GM23338 (cell line): ENCODE measurements around the gene CDH18.

Experiments used
- CREB1 ChIP-seq: fragments of 250-450 bp; sonication (Bioruptor Pico); IDR thresholded peaks from 2 replicates; pipeline ENCODE4 v1.5.0; 2020; ENCODE audit warnings: low read depth, mild to moderate bottlenecking, moderate library complexity
- EZH2 ChIP-seq: fragments of 200-600 bp; sonication (generic); IDR thresholded peaks from one replicate; pipeline ENCODE4 v1.8.0; 2017; ENCODE audit warnings: antibody characterized with exemption, mild to moderate bottlenecking, low read depth; ENCODE audit not compliant: unreplicated experiment
- EZH2phosphoT487 ChIP-seq: fragments of 200-600 bp; sonication (generic); IDR thresholded peaks from one replicate; pipeline ENCODE4 v1.8.1; 2018; ENCODE audit warnings: antibody characterized with exemption; ENCODE audit not compliant: unreplicated experiment
- NANOG ChIP-seq: IDR thresholded peaks from 2 replicates; pipeline ENCODE4 v1.6.1; 2016; ENCODE audit warnings: antibody characterized with exemption, borderline replicate concordance
- POLR2AphosphoS5 ChIP-seq: IDR thresholded peaks from 2 replicates; pipeline ENCODE4 v1.6.1; 2016; ENCODE audit warnings: antibody characterized with exemption, low read depth
- STAT1 ChIP-seq: IDR thresholded peaks from one replicate; pipeline ENCODE4 v1.6.1; 2016; ENCODE audit warnings: antibody characterized with exemption; ENCODE audit not compliant: unreplicated experiment
- ZNF114 ChIP-seq: fragments of 250-450 bp; sonication (Bioruptor Pico); IDR thresholded peaks from 2 replicates; pipeline ENCODE4 v1.5.0; 2020; ENCODE audit warnings: mild to moderate bottlenecking, moderate library complexity
- ZNF331 ChIP-seq: fragments of 250-450 bp; sonication (Bioruptor Pico); IDR thresholded peaks from 2 replicates; pipeline ENCODE4 v1.5.0; 2020; ENCODE audit warnings: low read depth, mild to moderate bottlenecking, moderate library complexity
- TF ChIP-seq, protein P1 (sequence below), 2 experiments: fragments of 200-600 bp in 1 of 2; sonication (generic) in 1 of 2; conservative IDR thresholded peaks; 2 replicates each; pipeline versions ENCODE4 v1.5.1 to v1.6.1; 2016 to 2017; ENCODE audit warnings: antibody characterized with exemption in 2 of 2, low read depth in 2 of 2, mild to moderate bottlenecking in 2 of 2, moderate library complexity in 1 of 2
- TF ChIP-seq, protein P2 (sequence below): IDR thresholded peaks from one replicate; pipeline ENCODE4 v1.6.1; 2018; ENCODE audit warnings: antibody characterized with exemption; ENCODE audit not compliant: unreplicated experiment
- TF ChIP-seq, protein P3 (sequence below): IDR thresholded peaks from 2 replicates; pipeline ENCODE4 v1.6.1; 2016; ENCODE audit warnings: antibody characterized with exemption

DNA sequence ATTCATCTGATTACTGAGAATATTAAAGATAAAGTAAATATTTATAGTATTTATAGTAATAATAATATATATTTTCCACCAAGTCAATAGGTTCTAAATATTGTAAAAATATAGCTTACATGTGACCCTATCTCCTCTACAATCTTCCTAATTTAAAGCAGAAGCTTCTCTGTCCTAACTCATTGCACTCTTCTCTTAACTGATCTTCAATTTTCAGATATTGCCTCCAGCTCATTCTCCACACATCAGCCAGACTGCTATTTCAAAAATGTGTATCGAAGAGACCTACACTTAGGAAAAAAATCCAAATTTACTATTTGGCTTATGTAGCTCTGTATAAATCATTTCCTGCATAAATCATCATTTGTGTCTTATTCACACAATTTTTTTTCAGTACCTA is 47.8 kb downstream of the CDH18 start:
- TF ChIP-seq POLR2AphosphoS5: no peak
- TF ChIP-seq EZH2: no peak
- no peak for TF ChIP-seq NANOG
- TF ChIP-seq, protein P1, sequence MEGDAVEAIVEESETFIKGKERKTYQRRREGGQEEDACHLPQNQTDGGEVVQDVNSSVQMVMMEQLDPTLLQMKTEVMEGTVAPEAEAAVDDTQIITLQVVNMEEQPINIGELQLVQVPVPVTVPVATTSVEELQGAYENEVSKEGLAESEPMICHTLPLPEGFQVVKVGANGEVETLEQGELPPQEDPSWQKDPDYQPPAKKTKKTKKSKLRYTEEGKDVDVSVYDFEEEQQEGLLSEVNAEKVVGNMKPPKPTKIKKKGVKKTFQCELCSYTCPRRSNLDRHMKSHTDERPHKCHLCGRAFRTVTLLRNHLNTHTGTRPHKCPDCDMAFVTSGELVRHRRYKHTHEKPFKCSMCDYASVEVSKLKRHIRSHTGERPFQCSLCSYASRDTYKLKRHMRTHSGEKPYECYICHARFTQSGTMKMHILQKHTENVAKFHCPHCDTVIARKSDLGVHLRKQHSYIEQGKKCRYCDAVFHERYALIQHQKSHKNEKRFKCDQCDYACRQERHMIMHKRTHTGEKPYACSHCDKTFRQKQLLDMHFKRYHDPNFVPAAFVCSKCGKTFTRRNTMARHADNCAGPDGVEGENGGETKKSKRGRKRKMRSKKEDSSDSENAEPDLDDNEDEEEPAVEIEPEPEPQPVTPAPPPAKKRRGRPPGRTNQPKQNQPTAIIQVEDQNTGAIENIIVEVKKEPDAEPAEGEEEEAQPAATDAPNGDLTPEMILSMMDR (conservative IDR thresholded peaks at IDR 0.05; ENCODE audit: low read depth in 2 of 2): no peak
- TF ChIP-seq, protein P2, sequence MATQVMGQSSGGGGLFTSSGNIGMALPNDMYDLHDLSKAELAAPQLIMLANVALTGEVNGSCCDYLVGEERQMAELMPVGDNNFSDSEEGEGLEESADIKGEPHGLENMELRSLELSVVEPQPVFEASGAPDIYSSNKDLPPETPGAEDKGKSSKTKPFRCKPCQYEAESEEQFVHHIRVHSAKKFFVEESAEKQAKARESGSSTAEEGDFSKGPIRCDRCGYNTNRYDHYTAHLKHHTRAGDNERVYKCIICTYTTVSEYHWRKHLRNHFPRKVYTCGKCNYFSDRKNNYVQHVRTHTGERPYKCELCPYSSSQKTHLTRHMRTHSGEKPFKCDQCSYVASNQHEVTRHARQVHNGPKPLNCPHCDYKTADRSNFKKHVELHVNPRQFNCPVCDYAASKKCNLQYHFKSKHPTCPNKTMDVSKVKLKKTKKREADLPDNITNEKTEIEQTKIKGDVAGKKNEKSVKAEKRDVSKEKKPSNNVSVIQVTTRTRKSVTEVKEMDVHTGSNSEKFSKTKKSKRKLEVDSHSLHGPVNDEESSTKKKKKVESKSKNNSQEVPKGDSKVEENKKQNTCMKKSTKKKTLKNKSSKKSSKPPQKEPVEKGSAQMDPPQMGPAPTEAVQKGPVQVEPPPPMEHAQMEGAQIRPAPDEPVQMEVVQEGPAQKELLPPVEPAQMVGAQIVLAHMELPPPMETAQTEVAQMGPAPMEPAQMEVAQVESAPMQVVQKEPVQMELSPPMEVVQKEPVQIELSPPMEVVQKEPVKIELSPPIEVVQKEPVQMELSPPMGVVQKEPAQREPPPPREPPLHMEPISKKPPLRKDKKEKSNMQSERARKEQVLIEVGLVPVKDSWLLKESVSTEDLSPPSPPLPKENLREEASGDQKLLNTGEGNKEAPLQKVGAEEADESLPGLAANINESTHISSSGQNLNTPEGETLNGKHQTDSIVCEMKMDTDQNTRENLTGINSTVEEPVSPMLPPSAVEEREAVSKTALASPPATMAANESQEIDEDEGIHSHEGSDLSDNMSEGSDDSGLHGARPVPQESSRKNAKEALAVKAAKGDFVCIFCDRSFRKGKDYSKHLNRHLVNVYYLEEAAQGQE: no peak
- TF ChIP-seq STAT1: no peak
- TF ChIP-seq, protein P3, sequence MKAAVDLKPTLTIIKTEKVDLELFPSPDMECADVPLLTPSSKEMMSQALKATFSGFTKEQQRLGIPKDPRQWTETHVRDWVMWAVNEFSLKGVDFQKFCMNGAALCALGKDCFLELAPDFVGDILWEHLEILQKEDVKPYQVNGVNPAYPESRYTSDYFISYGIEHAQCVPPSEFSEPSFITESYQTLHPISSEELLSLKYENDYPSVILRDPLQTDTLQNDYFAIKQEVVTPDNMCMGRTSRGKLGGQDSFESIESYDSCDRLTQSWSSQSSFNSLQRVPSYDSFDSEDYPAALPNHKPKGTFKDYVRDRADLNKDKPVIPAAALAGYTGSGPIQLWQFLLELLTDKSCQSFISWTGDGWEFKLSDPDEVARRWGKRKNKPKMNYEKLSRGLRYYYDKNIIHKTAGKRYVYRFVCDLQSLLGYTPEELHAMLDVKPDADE: no peak
- no peak for TF ChIP-seq EZH2phosphoT487
- TF ChIP-seq ZNF331 (CRISPR knock-in tag): no peak
- no peak for TF ChIP-seq ZNF114 (CRISPR knock-in tag)
- no peak for TF ChIP-seq CREB1
